ENCODE results near the gene ADD1. TPM values are rescaled to one million over a fixed set of nuclear protein-coding genes. Genes with fewer than 3 reads are reported as not detected.

The ADD1 gene
- total RNA-seq, 1 experiment from 2014 or later: 62.5 TPM

GRCh38 chr4:2860391-2861348, 17.0 kb downstream of the ADD1 start:
- Histone ChIP-seq H3K27me3 (no peaks in the 10 kb centered on the region), H3K9me3 (no peaks in the 10 kb centered on the region), H3K36me3 (no peaks in the 10 kb centered on the region; the same call in 1 of the 2 replicates), H3K4me3 (no peak overlapping the region)
- DNase-seq: no peak

- DNase-seq: no peak
Observed at GRCh38 chr4:2861631-2862436, 18.2 kb downstream of the ADD1 start.

GRCh38 chr4:2862528-2862927, 18.9 kb downstream of the ADD1 start:
- no peak overlapping the region for H3K4me3 ChIP-seq
- H3K36me3 ChIP-seq: no peaks in the 10 kb centered on the region
- no peaks in the 10 kb centered on the region for H3K27me3 ChIP-seq
- DNase-seq: peak; percentile 13
- H3K9me3 ChIP-seq: no peaks in the 10 kb centered on the region

More at GRCh38 chr4:2861631-2862436, 18.2 kb downstream of the ADD1 start:
- Histone ChIP-seq H3K4me3 (no peak overlapping the region), H3K9me3 (no peaks in the 10 kb centered on the region), H3K27me3 (no peaks in the 10 kb centered on the region), H3K36me3 (no peaks in the 10 kb centered on the region)

GRCh38 chr4:2863649-2864048, 20.0 kb downstream of the ADD1 start:
- DNase-seq: no peak
- Histone ChIP-seq H3K9me3 (no peaks in the 10 kb centered on the region), H3K4me3 (no peak overlapping the region), H3K36me3 (no peaks in the 10 kb centered on the region), H3K27me3 (no peaks in the 10 kb centered on the region)

GRCh38 chr4:2865196-2865780, 21.6 kb downstream of the ADD1 start:
- Histone ChIP-seq H3K36me3 (no peaks in the 10 kb centered on the region), H3K9me3 (no peaks in the 10 kb centered on the region), H3K4me3 (no peak overlapping the region), H3K27me3 (no peaks in the 10 kb centered on the region)
- DNase-seq: no peak

- DNase-seq: no peak
Observed at GRCh38 chr4:2866160-2866861, 22.7 kb downstream of the ADD1 start.

GRCh38 chr4:2866891-2867290, 23.2 kb downstream of the ADD1 start:
- Histone ChIP-seq H3K4me3 (no peak overlapping the region), H3K27me3 (no peaks in the 10 kb centered on the region), H3K36me3 (no peaks in the 10 kb centered on the region), H3K9me3 (no peaks in the 10 kb centered on the region)
- DNase-seq: no peak

More at GRCh38 chr4:2866160-2866861, 22.7 kb downstream of the ADD1 start:
- Histone ChIP-seq H3K27me3 (no peaks in the 10 kb centered on the region), H3K4me3 (no peak overlapping the region), H3K9me3 (no peaks in the 10 kb centered on the region), H3K36me3 (no peaks in the 10 kb centered on the region)

GRCh38 chr4:2867758-2868491, 24.3 kb downstream of the ADD1 start:
- no peak overlapping the region for H3K4me3 ChIP-seq
- H3K9me3 ChIP-seq: no peaks in the 10 kb centered on the region
- DNase-seq: no peak
- H3K36me3 ChIP-seq: no peaks in the 10 kb centered on the region
- no peaks in the 10 kb centered on the region for H3K27me3 ChIP-seq

- Histone ChIP-seq H3K9me3 (no peaks in the 10 kb centered on the region), H3K4me3 (no peak overlapping the region), H3K27me3 (no peaks in the 10 kb centered on the region), H3K36me3 (no peaks in the 10 kb centered on the region)
- no peak for DNase-seq
Observed at GRCh38 chr4:2868877-2869487, 25.3 kb downstream of the ADD1 start.

GRCh38 chr4:2869659-2870058, 26.0 kb downstream of the ADD1 start:
- Histone ChIP-seq H3K27me3 (no peaks in the 10 kb centered on the region), H3K36me3 (no peaks in the 10 kb centered on the region), H3K4me3 (no peak overlapping the region), H3K9me3 (no peaks in the 10 kb centered on the region)
- DNase-seq: no peak

- no peak overlapping the region for H3K4me3 ChIP-seq
- no peak for DNase-seq
- no peaks in the 10 kb centered on the region for H3K27me3 ChIP-seq
- no peaks in the 10 kb centered on the region for H3K9me3 ChIP-seq
- no peaks in the 10 kb centered on the region for H3K36me3 ChIP-seq
Observed at GRCh38 chr4:2870082-2870481, 26.4 kb downstream of the ADD1 start.

- no peaks in the 10 kb centered on the region for H3K9me3 ChIP-seq
Observed at GRCh38 chr4:2871466-2871865, 27.8 kb downstream of the ADD1 start.

GRCh38 chr4:2871911-2872310, 28.3 kb downstream of the ADD1 start:
- Histone ChIP-seq H3K36me3 (peaks cover 3% of the 10 kb centered on the region; the same call in 1 of the 2 replicates), H3K4me3 (no peak overlapping the region), H3K27me3 (no peaks in the 10 kb centered on the region), H3K9me3 (no peaks in the 10 kb centered on the region)
- no peak for DNase-seq

More at GRCh38 chr4:2871466-2871865, 27.8 kb downstream of the ADD1 start:
- DNase-seq: no peak
- Histone ChIP-seq H3K4me3 (no peak overlapping the region), H3K36me3 (peaks cover 3% of the 10 kb centered on the region; the same call in 1 of the 2 replicates), H3K27me3 (no peaks in the 10 kb centered on the region)

GRCh38 chr4:2873329-2873728, 29.7 kb downstream of the ADD1 start:
- Histone ChIP-seq H3K4me3 (no peak overlapping the region), H3K36me3 (peaks cover 3% of the 10 kb centered on the region; the same call in 1 of the 2 replicates), H3K9me3 (no peaks in the 10 kb centered on the region), H3K27me3 (no peaks in the 10 kb centered on the region)
- no peak for DNase-seq

- DNase-seq: no peak
- Histone ChIP-seq H3K27me3 (no peaks in the 10 kb centered on the region), H3K4me3 (no peak overlapping the region), H3K36me3 (peaks cover 3% of the 10 kb centered on the region; the same call in 1 of the 2 replicates), H3K9me3 (no peaks in the 10 kb centered on the region)
Observed at GRCh38 chr4:2874861-2875260, 31.2 kb downstream of the ADD1 start.
